Fibroblast of skin of abdomen (primary cell): ENCODE results near the gene APOL4.
"Not testable (repeated sequence)": the region's sequence is repeated elsewhere in the genome, so short reads cannot be mapped to it uniquely, and the experiment has no call there.

ENCODE experiments used
- DNase-seq: peaks from one replicate; pipeline ENCODE4 v3.0.0-alpha.2; 2013

Gene APOL4

GRCh38 chr22:36182056-36182455 is 19.6 kb downstream of the APOL4 start:
- DNase-seq: no peak

GRCh38 chr22:36180928-36181327 is 20.7 kb downstream of the APOL4 start:
- no peak for DNase-seq

- peak; percentile 52 for DNase-seq
Observed at GRCh38 chr22:36180038-36180880, 21.4 kb downstream of the APOL4 start.

GRCh38 chr22:36177160-36177559 is 24.4 kb downstream of the APOL4 start:
- no peak for DNase-seq

- DNase-seq: no peak
Observed at GRCh38 chr22:36175892-36176291, 25.7 kb downstream of the APOL4 start.

- no peak for DNase-seq
Observed at GRCh38 chr22:36171941-36172340, 29.7 kb downstream of the APOL4 start.

- DNase-seq: no peak
Observed at GRCh38 chr22:36166518-36167220, 34.9 kb downstream of the APOL4 start.

GRCh38 chr22:36166086-36166485 is 35.5 kb downstream of the APOL4 start:
- DNase-seq: no peak

- no peak for DNase-seq
Observed at GRCh38 chr22:36165141-36165540, 36.5 kb downstream of the APOL4 start.

GRCh38 chr22:36164621-36165020 is 37.0 kb downstream of the APOL4 start:
- no peak for DNase-seq

- no peak for DNase-seq
Observed at GRCh38 chr22:36163497-36163896, 38.1 kb downstream of the APOL4 start.

- no peak for DNase-seq
Observed at GRCh38 chr22:36162127-36163034, 39.2 kb downstream of the APOL4 start.

GRCh38 chr22:36161793-36162126 is 39.8 kb downstream of the APOL4 start:
- DNase-seq: not testable (repeated sequence)

- DNase-seq: peak; percentile 33
Observed at GRCh38 chr22:36160499-36160942, 41.1 kb downstream of the APOL4 start, which contains the start of gene APOL3. Gene APOL3, minus strand, starts transcription at chr22:36160755. Its CDS starts 11,700 bp downstream, at chr22:36149055.

- peak; percentile 67 for DNase-seq
Observed at GRCh38 chr22:36156515-36157419, 44.8 kb downstream of the APOL4 start.

- no peak for DNase-seq
Observed at GRCh38 chr22:36156119-36156514, 45.5 kb downstream of the APOL4 start.

- no peak for DNase-seq
Observed at GRCh38 chr22:36155702-36156101, 45.9 kb downstream of the APOL4 start.

- DNase-seq: no peak
Observed at GRCh38 chr22:36154423-36154945, 47.1 kb downstream of the APOL4 start.

- DNase-seq: no peak
Observed at GRCh38 chr22:36153501-36154422, 47.8 kb downstream of the APOL4 start.

GRCh38 chr22:36152821-36153220 is 48.8 kb downstream of the APOL4 start:
- not testable (repeated sequence) for DNase-seq
